Measurements from ENCODE around the gene PIK3C2B.

The PIK3C2B gene

GRCh38 chr1:204459706-204460105, 34.9 kb downstream of the PIK3C2B start:
- no peak for DNase-seq

- no peak for DNase-seq
These were observed 36.9 kb downstream of the PIK3C2B start for GRCh38 chr1:204457666-204458065.

- DNase-seq, result no peak
These were observed 37.7 kb downstream of the PIK3C2B start for GRCh38 chr1:204456826-204457442.

- no peak for DNase-seq
These were observed 38.8 kb downstream of the PIK3C2B start for GRCh38 chr1:204455831-204456145.

- DNase-seq, result no peak
These were observed 39.4 kb downstream of the PIK3C2B start for GRCh38 chr1:204455063-204455830.

- DNase-seq, result no peak
These were observed 40.1 kb downstream of the PIK3C2B start for GRCh38 chr1:204454476-204454875.

- DNase-seq, result no peak
These were observed 41.3 kb downstream of the PIK3C2B start for GRCh38 chr1:204453141-204453772.

GRCh38 chr1:204451352-204452124, 43.1 kb downstream of the PIK3C2B start:
- no peak for DNase-seq

GRCh38 chr1:204450461-204451257, 43.9 kb downstream of the PIK3C2B start:
- no peak for DNase-seq

- no peak for DNase-seq
These were observed 44.8 kb downstream of the PIK3C2B start for GRCh38 chr1:204449678-204450280.

GRCh38 chr1:204448991-204449677, 45.5 kb downstream of the PIK3C2B start:
- DNase-seq, result no peak

GRCh38 chr1:204448344-204448964, 46.2 kb downstream of the PIK3C2B start:
- no peak for DNase-seq

GRCh38 chr1:204447736-204448135, 46.9 kb downstream of the PIK3C2B start:
- DNase-seq, result no peak

GRCh38 chr1:204447190-204447589, 47.4 kb downstream of the PIK3C2B start:
- DNase-seq, result no peak

GRCh38 chr1:204446413-204447111, 48.0 kb downstream of the PIK3C2B start:
- peak; percentile 93 for DNase-seq

GRCh38 chr1:204445860-204446412, 48.7 kb downstream of the PIK3C2B start:
- no peak for DNase-seq

Data from DMS153 (cell line).